Measurements from ENCODE around the gene SUSD4. TPM values are rescaled to one million over a fixed set of nuclear protein-coding genes. Genes with fewer than 3 reads are reported as not detected.
"Not testable (repeated sequence)": the region's sequence is repeated elsewhere in the genome, so short reads cannot be mapped to it uniquely, and the experiment has no call there.

SUSD4 gene
- total and polyA plus RNA-seq, 9 donors: 23.0 to 80.5 (median 36.6) TPM

DNA sequence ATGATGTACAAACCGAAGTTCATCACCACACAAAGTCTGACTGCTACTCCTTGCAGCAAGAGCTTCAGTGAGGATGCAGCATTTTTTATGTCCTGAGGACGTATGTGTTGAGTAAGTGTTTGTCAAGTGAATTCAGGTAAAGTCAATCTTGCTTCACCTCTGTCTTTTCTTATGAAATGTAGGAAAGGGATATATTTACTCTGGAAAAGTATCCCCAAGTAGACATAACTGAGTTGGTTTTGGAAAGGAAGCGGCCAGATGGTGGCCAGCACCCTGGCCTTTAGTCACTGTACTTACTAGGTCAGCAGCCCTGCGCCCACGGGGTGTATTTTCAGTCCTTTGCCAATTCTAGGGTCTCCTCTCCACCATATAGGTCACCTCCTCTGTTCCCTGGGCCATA is 75.2 kb downstream of the SUSD4 start:
- no peak for DNase-seq
- H3K4me1 ChIP-seq (ENCODE audit: insufficient read depth): no peaks in the 10 kb centered on the region
- H3K4me3 ChIP-seq: no peak overlapping the region
- H3K27me3 ChIP-seq: no peaks in the 10 kb centered on the region
- no peak overlapping the region for H3K27ac ChIP-seq
- no peak for TF ChIP-seq EP300 (IDR thresholded peaks at IDR 0.05)
- no peak for TF ChIP-seq POLR2A (IDR thresholded peaks at IDR 0.05)
- TF ChIP-seq, protein P1, sequence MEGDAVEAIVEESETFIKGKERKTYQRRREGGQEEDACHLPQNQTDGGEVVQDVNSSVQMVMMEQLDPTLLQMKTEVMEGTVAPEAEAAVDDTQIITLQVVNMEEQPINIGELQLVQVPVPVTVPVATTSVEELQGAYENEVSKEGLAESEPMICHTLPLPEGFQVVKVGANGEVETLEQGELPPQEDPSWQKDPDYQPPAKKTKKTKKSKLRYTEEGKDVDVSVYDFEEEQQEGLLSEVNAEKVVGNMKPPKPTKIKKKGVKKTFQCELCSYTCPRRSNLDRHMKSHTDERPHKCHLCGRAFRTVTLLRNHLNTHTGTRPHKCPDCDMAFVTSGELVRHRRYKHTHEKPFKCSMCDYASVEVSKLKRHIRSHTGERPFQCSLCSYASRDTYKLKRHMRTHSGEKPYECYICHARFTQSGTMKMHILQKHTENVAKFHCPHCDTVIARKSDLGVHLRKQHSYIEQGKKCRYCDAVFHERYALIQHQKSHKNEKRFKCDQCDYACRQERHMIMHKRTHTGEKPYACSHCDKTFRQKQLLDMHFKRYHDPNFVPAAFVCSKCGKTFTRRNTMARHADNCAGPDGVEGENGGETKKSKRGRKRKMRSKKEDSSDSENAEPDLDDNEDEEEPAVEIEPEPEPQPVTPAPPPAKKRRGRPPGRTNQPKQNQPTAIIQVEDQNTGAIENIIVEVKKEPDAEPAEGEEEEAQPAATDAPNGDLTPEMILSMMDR (IDR thresholded peaks at IDR 0.05): no peak
- intact Hi-C loops (cut with DNase I): no loop called here
- no peaks in the 10 kb centered on the region for H3K36me3 ChIP-seq
- no peaks in the 10 kb centered on the region for H3K9me3 ChIP-seq
- WGBS, 3 donors: 90 to 93% (median 91%) methylated on average over 5 of the region's 5 CpGs

DNA sequence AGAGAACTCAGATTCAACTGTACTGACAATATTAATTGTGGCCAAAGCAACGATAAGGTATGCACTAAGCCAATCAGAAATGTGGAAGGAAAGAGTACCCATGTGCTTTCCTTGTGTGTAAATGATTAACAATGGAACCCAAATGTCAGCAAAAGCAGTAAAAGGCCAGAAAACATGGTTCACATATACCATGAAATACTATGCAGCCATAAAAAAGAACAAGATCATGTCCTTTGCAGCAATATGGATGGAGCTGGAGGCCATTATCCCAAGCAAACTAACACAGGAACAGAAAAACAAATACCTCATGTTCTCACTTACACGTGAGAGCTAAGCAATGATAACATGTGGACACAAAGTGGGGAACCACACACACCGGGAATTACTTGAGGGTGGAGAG is 78.5 kb downstream of the SUSD4 start:
- no peaks in the 10 kb centered on the region for H3K36me3 ChIP-seq
- WGBS, 3 donors: 94 to 96% (median 94%) methylated on average over 3 of the region's 3 CpGs
- H3K27ac ChIP-seq: no peak overlapping the region
- TF ChIP-seq, protein P1 (IDR thresholded peaks at IDR 0.05): no peak
- TF ChIP-seq POLR2A (IDR thresholded peaks at IDR 0.05) (no peak), EP300 (IDR thresholded peaks at IDR 0.05) (no peak)
- H3K9me3 ChIP-seq: no peaks in the 10 kb centered on the region
- no peaks in the 10 kb centered on the region for H3K4me1 ChIP-seq (ENCODE audit: insufficient read depth)
- no peaks in the 10 kb centered on the region for H3K27me3 ChIP-seq
- intact Hi-C loops (cut with DNase I): no loop called here
- H3K4me3 ChIP-seq: no peak overlapping the region
- no peak for DNase-seq

DNA sequence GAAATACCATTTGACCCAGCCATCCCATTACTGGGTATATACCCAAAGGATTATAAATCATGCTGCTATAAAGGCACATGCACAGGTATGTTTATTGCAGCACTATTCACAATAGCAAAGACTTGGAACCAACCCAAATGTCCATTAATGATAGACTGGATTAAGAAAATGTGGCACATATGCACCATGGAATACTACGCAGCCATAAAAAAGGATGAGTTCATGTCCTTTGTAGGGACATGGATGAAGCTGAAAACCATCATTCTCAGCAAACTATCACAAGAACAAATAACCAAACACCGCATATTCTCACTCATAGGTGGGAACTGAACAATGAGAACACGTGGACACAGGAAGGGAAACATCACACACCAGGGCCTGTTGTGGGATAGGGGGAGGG is 80.3 kb downstream of the SUSD4 start:
- H3K27ac ChIP-seq; H3K27me3 ChIP-seq; DNase-seq; H3K4me3 ChIP-seq; intact Hi-C loops (cut with DNase I); H3K9me3 ChIP-seq; H3K36me3 ChIP-seq; H3K4me1 ChIP-seq (ENCODE audit: insufficient read depth): not testable (repeated sequence)
- WGBS, 3 donors: 93 to 98% (median 95%) methylated on average over 3 of the region's 3 CpGs

DNA sequence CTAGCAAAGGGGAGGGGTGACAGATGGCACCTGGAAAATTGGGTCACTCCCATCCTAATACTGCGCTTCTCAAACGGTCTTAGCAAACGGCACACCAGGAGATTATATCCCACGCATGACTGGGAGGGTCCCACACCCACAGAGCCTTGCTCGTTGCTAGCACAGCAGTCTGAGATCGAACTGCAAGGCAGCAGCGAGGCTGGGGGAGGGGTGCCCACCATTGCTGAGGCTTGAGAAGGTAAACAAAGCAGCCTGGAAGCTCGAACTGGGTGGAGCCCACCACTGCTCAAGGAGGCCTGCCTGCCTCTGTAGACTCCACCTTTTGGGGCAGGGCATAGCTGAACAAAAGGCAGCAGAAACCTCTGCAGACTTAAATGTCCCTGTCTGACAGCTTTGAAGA is 85.7 kb downstream of the SUSD4 start:
- H3K9me3 ChIP-seq; H3K4me3 ChIP-seq; H3K27ac ChIP-seq; intact Hi-C loops (cut with DNase I); H3K36me3 ChIP-seq; DNase-seq; H3K27me3 ChIP-seq; H3K4me1 ChIP-seq (ENCODE audit: insufficient read depth): not testable (repeated sequence)
- 83 to 92% (median 85%) methylated on average over 8 of the region's 8 CpGs for WGBS, 3 donors

DNA sequence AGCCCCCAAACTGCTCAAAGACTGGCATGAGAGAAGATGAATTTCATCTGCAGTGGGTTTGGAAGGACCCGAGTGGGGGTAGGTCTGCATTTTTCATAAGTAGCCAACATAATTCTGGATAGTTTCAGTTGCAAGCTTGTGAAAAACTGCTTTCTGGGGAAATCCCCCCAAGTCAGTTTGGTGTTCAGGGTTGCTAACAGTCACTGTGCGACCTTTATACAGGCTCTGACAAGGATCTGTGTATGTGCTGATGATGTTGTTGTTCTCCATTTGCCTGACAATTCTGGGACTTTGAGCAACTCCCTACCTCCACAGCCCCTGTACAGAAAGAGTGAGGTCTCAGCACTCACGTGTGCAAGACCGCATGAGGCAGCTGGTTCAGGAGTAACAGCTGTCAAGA is 87.9 kb downstream of the SUSD4 start:
- TF ChIP-seq, protein P1 (IDR thresholded peaks at IDR 0.05): no peak
- no peak for TF ChIP-seq POLR2A (IDR thresholded peaks at IDR 0.05)
- TF ChIP-seq EP300 (IDR thresholded peaks at IDR 0.05): no peak
- WGBS, 3 donors: 81 to 87% (median 85%) methylated on average over 4 of the region's 4 CpGs
- no peak for DNase-seq

DNA sequence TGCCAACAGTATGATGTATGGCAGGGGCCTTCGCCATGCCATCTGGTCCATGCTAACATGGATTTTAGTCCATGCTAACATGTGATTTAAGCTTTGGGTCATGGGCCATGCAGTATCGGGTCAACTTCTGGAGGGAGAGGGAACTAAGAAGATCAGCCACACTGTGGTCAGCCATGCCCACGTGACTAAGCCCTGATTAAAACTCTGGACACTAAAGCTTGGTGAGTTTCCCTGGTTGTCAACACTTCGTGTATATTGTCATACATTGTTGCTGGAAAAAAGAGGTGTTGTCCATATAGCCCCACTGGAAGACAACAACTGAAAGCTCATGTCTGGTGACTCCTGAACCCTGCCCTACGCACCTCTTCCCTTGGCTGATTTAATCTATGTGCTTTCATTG is 90.5 kb downstream of the SUSD4 start:
- 75 to 93% (median 76%) methylated on average over 5 of the region's 5 CpGs for WGBS, 3 donors
- DNase-seq: no peak
- Histone ChIP-seq H3K4me1 (ENCODE audit: insufficient read depth) (no peaks in the 10 kb centered on the region), H3K27me3 (no peaks in the 10 kb centered on the region), H3K9me3 (no peaks in the 10 kb centered on the region), H3K4me3 (no peak overlapping the region), H3K27ac (no peak overlapping the region), H3K36me3 (no peaks in the 10 kb centered on the region)
- intact Hi-C loops (cut with DNase I): no loop called here
- TF ChIP-seq EP300 (IDR thresholded peaks at IDR 0.05): no peak
- TF ChIP-seq, protein P1 (IDR thresholded peaks at IDR 0.05): no peak
- TF ChIP-seq POLR2A (IDR thresholded peaks at IDR 0.05): no peak

More for the DNA sequence above, 87.9 kb downstream of the SUSD4 start:
- Histone ChIP-seq H3K27ac (no peak overlapping the region), H3K4me3 (no peak overlapping the region), H3K27me3 (no peaks in the 10 kb centered on the region), H3K4me1 (ENCODE audit: insufficient read depth) (no peaks in the 10 kb centered on the region), H3K36me3 (no peaks in the 10 kb centered on the region), H3K9me3 (no peaks in the 10 kb centered on the region)
- intact Hi-C loops (cut with DNase I): no loop called here
